Esophagus muscularis mucosa (tissue), 4 donors: Measurements from ENCODE around the gene ABI3BP. TPM values are rescaled to one million over a fixed set of nuclear protein-coding genes. Genes with fewer than 3 reads are reported as not detected.

Experiments
- DNase-seq: peaks from one replicate; pipeline ENCODE4 v3.0.0-alpha.2; 2017; ENCODE audit errors: extremely low spot score
- H3K27ac ChIP-seq, 4 donors: fragments of 200-600 bp; sonication (generic); replicated peaks in 1 of 4; 1 replicate in 3 of 4; 2 replicates in 1 of 4; pipeline ENCODE4 v1.5.1; 2016 to 2019; ENCODE audit warnings: mild to moderate bottlenecking in 1 of 4
- H3K27me3 ChIP-seq, 4 donors: fragments of 200-600 bp; sonication (generic); one replicate each; pipeline versions ENCODE4 v1.5.1 to v1.6.0; 2016 to 2019
- H3K36me3 ChIP-seq, 4 donors: fragments of 200-600 bp; sonication (generic); one replicate each; pipeline ENCODE4 v1.5.1; 2016 to 2019
- H3K4me1 ChIP-seq, 4 donors: fragments of 200-600 bp; sonication (generic); one replicate each; pipeline ENCODE4 v1.5.1; 2016 to 2019
- H3K4me3 ChIP-seq, 4 donors: fragments of 200-600 bp; sonication (generic); 1 replicate in 2 of 4; 2 replicates in 2 of 4; pipeline ENCODE4 v1.5.1; 2016 to 2019; ENCODE audit warnings: mild to moderate bottlenecking in 4 of 4, moderate library complexity in 1 of 4
- H3K9me3 ChIP-seq, 4 donors: fragments of 200-600 bp; sonication (generic); 1 replicate in 3 of 4; 2 replicates in 1 of 4; pipeline ENCODE4 v1.5.1; 2016 to 2019
- EP300 ChIP-seq: sonication (generic); formaldehyde crosslinking; IDR thresholded peaks from one replicate; pipeline ENCODE4 v1.6.1; 2017; ENCODE audit warnings: antibody characterized with exemption
- POLR2A ChIP-seq: fragments of 450-650 bp; IDR thresholded peaks from one replicate; pipeline ENCODE4 v1.6.1; 2017; ENCODE audit warnings: antibody characterized with exemption, moderate library complexity, mild to moderate bottlenecking, low read depth
- POLR2AphosphoS5 ChIP-seq, 2 donors: sonication (generic); formaldehyde crosslinking; IDR thresholded peaks; one replicate each; pipeline ENCODE4 v1.6.1; 2017; ENCODE audit warnings: antibody characterized with exemption in 2 of 2
- WGBS: methylation state at CpG from one replicate; pipeline ENCODE4 v1.1.5; 2018; 5-methylcytosine and 5-hydroxymethylcytosine counted together
- intact Hi-C: fragments of 100-400 bp; cut with DNase I; formaldehyde crosslinking; loops from one replicate; pipeline ENCODE4 v1.15.1; 2023
- total RNA-seq, 4 donors: library from RNA; depleted of rRNA; stranded (reverse); fragments of >200 nt; gene quantifications; one replicate each; pipeline versions ENCODE4 v1.1.0 to v1.2.1, GENCODE V29; 2016
- TF ChIP-seq, protein P1 (sequence below), 3 experiments: fragments of 200-600 bp in 2 of 3; fragments of 450-650 bp in 1 of 3; sonication (generic) in 2 of 3; IDR thresholded peaks; one replicate each; pipeline ENCODE4 v1.5.1; 2017 to 2019; ENCODE audit warnings: antibody characterized with exemption in 3 of 3, mild to moderate bottlenecking in 2 of 3, moderate library complexity in 1 of 3

ABI3BP gene
- total RNA-seq, 4 donors from 2014 or later = 25.7 to 67.3 (median 61.5) TPM

DNA sequence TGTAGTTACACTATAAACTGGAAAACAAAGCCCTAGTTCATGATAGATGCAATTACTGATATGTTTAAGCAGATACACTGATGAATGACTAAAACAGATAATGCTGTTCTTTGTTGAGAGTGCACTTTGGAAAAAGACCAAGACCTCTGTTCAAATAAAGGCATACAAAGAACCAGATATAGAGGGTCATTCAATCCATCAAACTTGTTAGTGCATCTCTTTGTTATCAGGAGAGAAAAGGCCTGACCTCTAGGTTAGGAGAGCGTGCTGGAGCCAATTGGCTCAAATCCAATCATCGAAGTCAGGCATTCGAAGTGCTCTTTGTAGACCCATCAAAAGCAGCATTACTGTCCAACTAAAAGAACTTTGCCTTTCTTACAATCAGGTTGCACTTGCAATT lies 159.7 kb downstream of the ABI3BP start:
- Histone ChIP-seq H3K4me1 (no peaks in the 10 kb centered on the region), H3K36me3 (peaks cover 0 to 34% (median 1%) of the 10 kb centered on the region in 4 donors), H3K27ac (no peak overlapping the region), H3K27me3 (no peaks in the 10 kb centered on the region), H3K9me3 (no peaks in the 10 kb centered on the region), H3K4me3 (no peak overlapping the region)
- TF ChIP-seq EP300 (no peak), POLR2A (no peak), POLR2AphosphoS5 (IDR thresholded peaks at IDR 0.05) (no peak)
- TF ChIP-seq, protein P1, sequence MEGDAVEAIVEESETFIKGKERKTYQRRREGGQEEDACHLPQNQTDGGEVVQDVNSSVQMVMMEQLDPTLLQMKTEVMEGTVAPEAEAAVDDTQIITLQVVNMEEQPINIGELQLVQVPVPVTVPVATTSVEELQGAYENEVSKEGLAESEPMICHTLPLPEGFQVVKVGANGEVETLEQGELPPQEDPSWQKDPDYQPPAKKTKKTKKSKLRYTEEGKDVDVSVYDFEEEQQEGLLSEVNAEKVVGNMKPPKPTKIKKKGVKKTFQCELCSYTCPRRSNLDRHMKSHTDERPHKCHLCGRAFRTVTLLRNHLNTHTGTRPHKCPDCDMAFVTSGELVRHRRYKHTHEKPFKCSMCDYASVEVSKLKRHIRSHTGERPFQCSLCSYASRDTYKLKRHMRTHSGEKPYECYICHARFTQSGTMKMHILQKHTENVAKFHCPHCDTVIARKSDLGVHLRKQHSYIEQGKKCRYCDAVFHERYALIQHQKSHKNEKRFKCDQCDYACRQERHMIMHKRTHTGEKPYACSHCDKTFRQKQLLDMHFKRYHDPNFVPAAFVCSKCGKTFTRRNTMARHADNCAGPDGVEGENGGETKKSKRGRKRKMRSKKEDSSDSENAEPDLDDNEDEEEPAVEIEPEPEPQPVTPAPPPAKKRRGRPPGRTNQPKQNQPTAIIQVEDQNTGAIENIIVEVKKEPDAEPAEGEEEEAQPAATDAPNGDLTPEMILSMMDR (IDR thresholded peaks at IDR 0.05) = no peak
- no peak for DNase-seq
- WGBS = 42% methylated on average over 3 of the region's 3 CpGs
- intact Hi-C loops = no loop called here

DNA sequence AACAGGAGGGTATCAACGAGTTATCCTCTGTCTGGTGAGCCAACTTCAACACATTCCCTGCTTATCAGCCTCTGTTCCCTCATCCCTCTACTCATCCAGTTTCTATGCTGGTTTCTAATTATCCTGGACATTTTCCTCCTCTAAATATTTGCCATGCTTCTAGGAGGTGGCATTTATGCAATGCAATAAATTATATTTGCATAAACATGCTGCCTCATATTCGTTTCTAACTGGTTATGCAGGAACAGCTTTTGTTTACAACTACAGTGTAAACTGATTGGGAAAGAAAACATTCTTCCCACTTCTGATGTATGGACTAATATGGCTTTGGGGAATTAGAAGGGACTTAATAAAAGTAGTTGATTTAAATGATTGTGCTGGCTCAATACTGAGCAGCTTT lies 161.6 kb downstream of the ABI3BP start:
- Histone ChIP-seq H3K4me1 (no peaks in the 10 kb centered on the region), H3K36me3 (peaks cover 0 to 30% (median 1%) of the 10 kb centered on the region in 4 donors), H3K27me3 (no peaks in the 10 kb centered on the region), H3K4me3 (no peak overlapping the region), H3K9me3 (no peaks in the 10 kb centered on the region), H3K27ac (no peak overlapping the region)
- intact Hi-C loops = no loop called here
- TF ChIP-seq POLR2A (no peak), POLR2AphosphoS5 (IDR thresholded peaks at IDR 0.05) (no peak), EP300 (no peak)
- TF ChIP-seq, protein P1 (IDR thresholded peaks at IDR 0.05) = no peak
- no peak for DNase-seq
- 63% methylated on average over 2 of the region's 2 CpGs for WGBS

DNA sequence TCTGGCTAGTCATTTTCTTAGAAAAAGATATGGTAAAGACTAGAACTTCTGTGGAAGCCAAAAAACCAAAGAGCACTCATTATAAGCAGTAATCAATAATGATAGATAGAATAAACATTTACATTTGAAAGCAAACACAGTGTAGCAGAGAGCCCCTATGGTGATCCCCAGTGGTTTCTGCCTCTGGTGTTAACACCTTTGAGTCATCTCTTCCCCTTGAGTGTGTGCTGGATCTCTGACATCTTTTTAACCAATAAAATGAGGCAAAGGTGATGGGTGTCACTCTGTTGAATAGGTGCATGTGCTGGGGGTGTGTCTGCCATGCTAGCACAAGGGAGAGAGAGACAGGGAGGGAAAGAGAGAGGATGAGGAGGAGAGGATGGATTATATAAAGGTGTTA lies 162.3 kb downstream of the ABI3BP start:
- TF ChIP-seq POLR2AphosphoS5 (IDR thresholded peaks at IDR 0.05) (no peak), POLR2A (no peak), EP300 (no peak)
- TF ChIP-seq, protein P1 (IDR thresholded peaks at IDR 0.05) = no peak
- H3K4me1 ChIP-seq = no peaks in the 10 kb centered on the region
- H3K36me3 ChIP-seq = peaks cover 0 to 30% (median 1%) of the 10 kb centered on the region in 4 donors

DNA sequence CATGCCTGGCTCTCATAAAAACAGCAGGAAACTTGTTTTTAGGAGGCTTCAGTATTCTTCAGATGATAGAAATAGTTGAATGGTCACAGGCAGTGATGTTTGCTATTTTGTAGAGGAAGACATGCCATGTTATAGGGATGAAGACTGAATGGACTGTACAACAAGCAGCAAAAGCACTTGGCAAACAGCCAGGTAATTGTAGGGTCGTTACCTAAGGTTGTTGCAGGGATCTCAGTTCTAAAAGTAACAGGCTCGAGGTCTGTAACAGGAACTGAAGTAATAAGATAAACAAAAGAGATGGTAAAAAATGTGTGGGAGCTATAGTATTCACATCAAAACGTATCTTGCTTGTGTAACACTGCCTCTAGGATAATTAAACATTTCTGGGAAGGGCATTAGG lies 167.6 kb downstream of the ABI3BP start:
- WGBS = 43% methylated on average over 3 of the region's 3 CpGs
- Histone ChIP-seq H3K4me1 (no peaks in the 10 kb centered on the region), H3K36me3 (peaks cover 0 to 14% (median 1%) of the 10 kb centered on the region in 4 donors), H3K9me3 (no peaks in the 10 kb centered on the region), H3K4me3 (no peak overlapping the region), H3K27ac (no peak overlapping the region), H3K27me3 (no peaks in the 10 kb centered on the region)
- TF ChIP-seq POLR2AphosphoS5 (IDR thresholded peaks at IDR 0.05) = no peak
- TF ChIP-seq EP300 = no peak
- TF ChIP-seq, protein P1 (IDR thresholded peaks at IDR 0.05) = no peak
- no peak for TF ChIP-seq POLR2A
- intact Hi-C loops = no loop called here
- no peak for DNase-seq

More for the DNA sequence above, 162.3 kb downstream of the ABI3BP start:
- intact Hi-C loops = no loop called here
- no peak overlapping the region for H3K4me3 ChIP-seq
- no peak overlapping the region for H3K27ac ChIP-seq
- H3K27me3 ChIP-seq = no peaks in the 10 kb centered on the region
- no peak for DNase-seq
- H3K9me3 ChIP-seq = no peaks in the 10 kb centered on the region

DNA sequence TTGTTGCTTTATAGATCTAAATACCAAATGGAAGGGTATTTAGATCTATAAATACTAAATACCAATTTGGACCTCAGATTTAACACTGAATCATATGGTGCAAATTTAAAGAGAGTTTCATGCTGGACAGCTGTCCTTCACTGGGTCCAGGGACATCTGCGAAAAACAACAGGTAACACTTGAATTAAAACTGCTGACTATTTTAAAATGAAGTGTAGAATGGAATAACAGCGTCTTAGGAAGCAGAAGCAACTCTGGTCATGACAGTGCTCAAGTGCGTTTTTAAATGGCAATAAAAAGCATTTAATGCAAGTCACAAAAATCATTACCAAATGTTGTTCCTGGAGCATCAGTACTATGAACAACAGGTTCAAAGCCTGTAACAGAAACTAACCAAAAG lies 177.6 kb downstream of the ABI3BP start:
- WGBS = 94% methylated on average over 3 of the region's 3 CpGs
- peaks cover 0 to 5% (median 0%) of the 10 kb centered on the region in 4 donors for H3K36me3 ChIP-seq

More for the DNA sequence above, 177.6 kb downstream of the ABI3BP start:
- Histone ChIP-seq H3K4me1 (no peaks in the 10 kb centered on the region), H3K27me3 (no peaks in the 10 kb centered on the region), H3K27ac (no peak overlapping the region), H3K4me3 (no peak overlapping the region), H3K9me3 (no peaks in the 10 kb centered on the region)
- DNase-seq = no peak
- intact Hi-C loops = no loop called here
- TF ChIP-seq, protein P1 (IDR thresholded peaks at IDR 0.05) = no peak
- TF ChIP-seq POLR2AphosphoS5 (IDR thresholded peaks at IDR 0.05) (no peak), EP300 (no peak), POLR2A (no peak)
